ENCODE data around the gene TNS3. TPM values are rescaled to one million over a fixed set of nuclear protein-coding genes. Genes with fewer than 3 reads are reported as not detected.

TNS3 gene
- total RNA-seq, 4 donors from 2014 or later: 34.6 to 52.5 (median 48.6) TPM

- Histone ChIP-seq H3K36me3 (no peaks in the 10 kb centered on the region), H3K4me3 (no peak overlapping the region), H3K27me3 (no peaks in the 10 kb centered on the region), H3K27ac (replicated peaks in 1 of 4) (no peak overlapping the region), H3K4me1 (peaks cover 16 to 62% (median 56%) of the 10 kb centered on the region in 4 donors), H3K9me3 (peaks cover 0 to 7% (median 3%) of the 10 kb centered on the region in 4 donors)
- DNase-seq (ENCODE audit: extremely low spot score): no peak
- intact Hi-C loops (cut with DNase I): loop anchor here (10.0 kb wide), 1 partner anchor 172 kb away; no protein-coding TSS in a partner anchor
- WGBS: 95% methylated on average over 6 of the region's 7 CpGs
- no peak for TF ChIP-seq POLR2A (IDR thresholded peaks at IDR 0.05; ENCODE audit: low read depth)
- TF ChIP-seq EP300 (IDR thresholded peaks at IDR 0.05): no peak
- TF ChIP-seq POLR2AphosphoS5 (IDR thresholded peaks at IDR 0.05): no peak
- no peak for TF ChIP-seq CTCF (IDR thresholded peaks at IDR 0.05)
Measured at GRCh38 chr7:47602272-47603004, 20.5 kb upstream of the TNS3 start.

GRCh38 chr7:47601881-47602249 is 20.0 kb upstream of the TNS3 start:
- intact Hi-C loops (cut with DNase I): loop anchor here (10.0 kb wide), 1 partner anchor 173 kb away; no protein-coding TSS in a partner anchor
- 83% methylated on average over 1 of the region's 2 CpGs for whole genome bisulfite sequencing
- peaks cover 16 to 68% (median 61%) of the 10 kb centered on the region in 4 donors for H3K4me1 ChIP-seq

GRCh38 chr7:47601119-47601880 is 19.4 kb upstream of the TNS3 start:
- H3K27me3 ChIP-seq: no peaks in the 10 kb centered on the region
- intact Hi-C loops (cut with DNase I): loop anchor here (10.0 kb wide), 1 partner anchor 174 kb away; no protein-coding TSS in a partner anchor
- H3K9me3 ChIP-seq: peaks cover 0 to 18% (median 12%) of the 10 kb centered on the region in 4 donors
- TF ChIP-seq CTCF (IDR thresholded peaks at IDR 0.05): no peak
- no peak for TF ChIP-seq EP300 (IDR thresholded peaks at IDR 0.05)
- TF ChIP-seq POLR2A (IDR thresholded peaks at IDR 0.05; ENCODE audit: low read depth): no peak
- no peak for TF ChIP-seq POLR2AphosphoS5 (IDR thresholded peaks at IDR 0.05)
- H3K4me3 ChIP-seq: no peak overlapping the region
- H3K27ac ChIP-seq (replicated peaks in 1 of 4): no peak overlapping the region
- peaks cover 16 to 69% (median 64%) of the 10 kb centered on the region in 4 donors for H3K4me1 ChIP-seq
- WGBS: 81% methylated on average over 4 of the region's 4 CpGs
- H3K36me3 ChIP-seq: no peaks in the 10 kb centered on the region
- no peak for DNase-seq (ENCODE audit: extremely low spot score)

More at GRCh38 chr7:47601881-47602249, 20.0 kb upstream of the TNS3 start:
- no peaks in the 10 kb centered on the region for H3K27me3 ChIP-seq
- peaks cover 0 to 13% (median 7%) of the 10 kb centered on the region in 4 donors for H3K9me3 ChIP-seq
- no peak for DNase-seq (ENCODE audit: extremely low spot score)
- no peak for TF ChIP-seq POLR2A (IDR thresholded peaks at IDR 0.05; ENCODE audit: low read depth)
- TF ChIP-seq CTCF (IDR thresholded peaks at IDR 0.05): no peak
- no peak for TF ChIP-seq EP300 (IDR thresholded peaks at IDR 0.05)
- no peak for TF ChIP-seq POLR2AphosphoS5 (IDR thresholded peaks at IDR 0.05)
- no peak overlapping the region for H3K27ac ChIP-seq (replicated peaks in 1 of 4)
- no peak overlapping the region for H3K4me3 ChIP-seq
- H3K36me3 ChIP-seq: no peaks in the 10 kb centered on the region

DNA sequence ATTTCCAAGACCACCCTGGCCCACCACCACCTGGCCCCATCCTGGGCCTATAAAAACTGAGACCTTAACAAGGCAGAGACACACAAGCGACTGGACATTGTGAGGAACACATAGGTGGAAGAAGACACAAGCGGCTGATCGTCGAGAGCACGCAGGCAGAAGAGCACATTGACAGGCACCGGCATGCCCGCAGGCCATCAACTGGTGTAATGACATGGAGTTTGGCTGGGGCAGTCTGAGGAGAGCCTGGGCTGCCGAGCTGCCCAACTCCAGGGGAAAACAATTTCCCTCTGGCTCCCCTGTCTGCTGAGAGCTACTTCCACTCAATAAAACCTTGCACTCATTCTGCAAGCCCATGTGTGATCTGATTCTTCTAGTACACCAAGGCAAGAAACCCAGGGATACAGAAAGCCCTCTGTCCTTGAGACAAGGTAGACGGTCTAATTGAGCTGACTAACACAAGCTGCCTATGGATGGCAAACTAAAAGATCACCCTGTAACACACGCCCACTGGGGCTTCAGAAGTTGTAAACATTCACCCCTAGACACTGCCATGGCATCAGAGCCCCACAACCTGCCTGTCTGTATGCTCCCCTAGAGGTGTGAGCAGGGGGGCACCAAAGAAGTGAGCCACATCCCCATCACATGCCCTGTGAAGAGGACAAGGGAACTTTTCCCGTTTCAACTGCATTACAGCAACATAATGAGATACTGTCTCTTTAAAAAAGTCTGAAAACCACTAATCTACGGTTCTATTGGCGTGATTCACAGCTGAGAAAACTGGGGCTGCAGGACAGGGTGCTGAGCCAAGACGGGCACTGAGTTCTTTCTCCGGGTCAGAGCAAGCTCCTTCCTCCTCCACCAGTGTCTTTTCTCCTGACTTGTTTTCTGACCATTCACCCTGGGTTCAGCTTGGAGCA is 18.5 kb upstream of the TNS3 start:
- Histone ChIP-seq H3K36me3 (no peaks in the 10 kb centered on the region), H3K27me3 (no peaks in the 10 kb centered on the region), H3K27ac (replicated peaks in 1 of 4) (no peak overlapping the region), H3K4me3 (no peak overlapping the region), H3K9me3 (peaks cover 0 to 22% (median 13%) of the 10 kb centered on the region in 4 donors), H3K4me1 (peaks cover 13 to 69% (median 60%) of the 10 kb centered on the region in 4 donors)
- DNase-seq (ENCODE audit: extremely low spot score): no peak
- intact Hi-C loops (cut with DNase I): loop anchor here (10.0 kb wide), 1 partner anchor 174 kb away; no protein-coding TSS in a partner anchor
- TF ChIP-seq POLR2AphosphoS5 (IDR thresholded peaks at IDR 0.05) (no peak), POLR2A (IDR thresholded peaks at IDR 0.05; ENCODE audit: low read depth) (no peak), EP300 (IDR thresholded peaks at IDR 0.05) (no peak), CTCF (IDR thresholded peaks at IDR 0.05) (no peak)
- 76% methylated on average over 14 of the region's 15 CpGs for WGBS
